Brain microvascular endothelial cell (primary cell): ENCODE results near the gene SLC5A4.

Experiments
- DNase-seq: peaks from one replicate; pipeline ENCODE4 v3.0.0-alpha.2; 2020
- H3K27ac ChIP-seq: fragments of 250-450 bp; sonication (Bioruptor Pico); 2 replicates; pipeline ENCODE4 v1.5.1; 2020; ENCODE audit warnings: mild to moderate bottlenecking, moderate library complexity
- H3K27me3 ChIP-seq: fragments of 250-450 bp; sonication (Bioruptor Pico); replicated peaks from 2 replicates; pipeline ENCODE4 v1.5.1; 2020; ENCODE audit warnings: mild to moderate bottlenecking
- H3K36me3 ChIP-seq: fragments of 250-450 bp; sonication (Bioruptor Pico); replicated peaks from 2 replicates; pipeline ENCODE4 v1.5.1; 2020; ENCODE audit warnings: mild to moderate bottlenecking
- H3K4me3 ChIP-seq: 2 replicates; pipeline ENCODE4 v1.5.1; 2011; ENCODE audit warnings: low read depth, mild to moderate bottlenecking, control low read depth, low read length, moderate library complexity
- CTCF ChIP-seq: IDR thresholded peaks from 2 replicates; pipeline ENCODE4 v1.5.1; 2011; ENCODE audit warnings: low read depth, mild to moderate bottlenecking, moderate library complexity, low read length, control low read depth, inconsistent platforms; ENCODE audit errors: missing control alignments
- in situ Hi-C: cut with HindIII; loops from 2 replicates; pipeline ENCODE4 v1.10.0; 2017; ENCODE audit warnings: low sequenced_read_pairs, low pct_ligation_motif_present

SLC5A4 gene

GRCh38 chr22:32183625-32184024 is 71.5 kb downstream of the SLC5A4 start:
- in situ Hi-C loops: no loop called here
- DNase-seq: no peak

GRCh38 chr22:32181043-32181442 is 74.1 kb downstream of the SLC5A4 start:
- no peak for TF ChIP-seq CTCF
- Histone ChIP-seq H3K27ac (no peak overlapping the region), H3K27me3 (peaks cover 3% of the 10 kb centered on the region), H3K36me3 (no peaks in the 10 kb centered on the region), H3K4me3 (no peak overlapping the region)
- DNase-seq: no peak
- in situ Hi-C loops: no loop called here

More at GRCh38 chr22:32183625-32184024, 71.5 kb downstream of the SLC5A4 start:
- Histone ChIP-seq H3K36me3 (no peaks in the 10 kb centered on the region), H3K27ac (no peak overlapping the region), H3K4me3 (no peak overlapping the region), H3K27me3 (no peaks in the 10 kb centered on the region)
- no peak for TF ChIP-seq CTCF

GRCh38 chr22:32177221-32177765 is 77.9 kb downstream of the SLC5A4 start:
- H3K4me3 ChIP-seq: no peak overlapping the region
- TF ChIP-seq CTCF: no peak
- H3K27me3 ChIP-seq: peaks cover 13% of the 10 kb centered on the region
- no peaks in the 10 kb centered on the region for H3K36me3 ChIP-seq
- in situ Hi-C loops: no loop called here
- DNase-seq: no peak
- H3K27ac ChIP-seq: no peak overlapping the region

GRCh38 chr22:32175683-32176644 is 79.2 kb downstream of the SLC5A4 start:
- in situ Hi-C loops: no loop called here
- no peak for DNase-seq
- Histone ChIP-seq H3K27ac (no peak overlapping the region), H3K27me3 (peaks cover 13% of the 10 kb centered on the region), H3K36me3 (no peaks in the 10 kb centered on the region), H3K4me3 (no peak overlapping the region)
- TF ChIP-seq CTCF: no peak

DNA sequence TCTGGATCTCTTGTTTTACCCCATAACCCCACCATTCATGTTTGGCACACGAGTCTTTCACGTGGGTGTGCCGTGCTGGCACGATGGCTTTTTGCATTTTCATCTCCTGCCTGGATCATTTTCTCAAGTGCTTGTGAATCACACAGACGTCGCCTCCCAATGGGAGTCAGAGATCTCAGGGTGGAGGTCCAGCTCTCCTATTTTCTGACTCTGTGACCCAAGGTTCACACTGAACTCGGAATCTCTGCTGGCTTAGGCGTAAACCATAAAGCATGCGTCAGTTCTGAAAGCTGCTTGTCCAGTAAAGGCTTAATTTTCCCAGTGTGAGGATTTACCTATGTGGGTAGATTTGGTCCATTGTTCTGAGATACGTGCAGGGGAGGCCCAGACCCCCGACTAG is 80.0 kb downstream of the SLC5A4 start:
- Histone ChIP-seq H3K27ac (no peak overlapping the region), H3K36me3 (no peaks in the 10 kb centered on the region), H3K4me3 (no peak overlapping the region), H3K27me3 (peaks cover 13% of the 10 kb centered on the region)
- no peak for DNase-seq
- TF ChIP-seq CTCF: no peak
- in situ Hi-C loops: no loop called here
